GM12874 (cell line): ENCODE data around the gene BBS9.

Source experiments
- TF ChIP-seq, protein P1 (sequence below): IDR thresholded peaks from 2 replicates; pipeline ENCODE4 v1.5.1; 2011; ENCODE audit warnings: low read depth, mild to moderate bottlenecking, control low read depth, low read length, moderate library complexity; ENCODE audit not compliant: insufficient read depth

BBS9 gene

DNA sequence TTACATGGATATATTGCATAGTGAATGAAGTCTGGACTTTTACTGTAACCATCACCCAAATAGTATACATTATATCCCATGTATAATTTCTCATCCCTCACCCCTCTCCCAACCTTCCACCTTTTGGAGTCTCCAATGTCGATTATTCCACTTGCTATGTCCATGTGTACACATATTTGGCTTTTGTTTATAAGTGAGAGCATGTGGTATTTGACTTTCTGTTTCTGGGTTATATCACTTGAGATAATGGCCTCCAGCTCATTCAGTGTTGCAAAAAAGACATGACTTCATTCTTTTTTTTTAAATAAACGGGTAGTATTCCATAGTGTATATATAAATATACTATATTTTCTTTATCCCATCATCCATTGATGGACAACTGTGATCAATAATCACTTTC lies 487.4 kb downstream of the BBS9 start:
- TF ChIP-seq, protein P1, sequence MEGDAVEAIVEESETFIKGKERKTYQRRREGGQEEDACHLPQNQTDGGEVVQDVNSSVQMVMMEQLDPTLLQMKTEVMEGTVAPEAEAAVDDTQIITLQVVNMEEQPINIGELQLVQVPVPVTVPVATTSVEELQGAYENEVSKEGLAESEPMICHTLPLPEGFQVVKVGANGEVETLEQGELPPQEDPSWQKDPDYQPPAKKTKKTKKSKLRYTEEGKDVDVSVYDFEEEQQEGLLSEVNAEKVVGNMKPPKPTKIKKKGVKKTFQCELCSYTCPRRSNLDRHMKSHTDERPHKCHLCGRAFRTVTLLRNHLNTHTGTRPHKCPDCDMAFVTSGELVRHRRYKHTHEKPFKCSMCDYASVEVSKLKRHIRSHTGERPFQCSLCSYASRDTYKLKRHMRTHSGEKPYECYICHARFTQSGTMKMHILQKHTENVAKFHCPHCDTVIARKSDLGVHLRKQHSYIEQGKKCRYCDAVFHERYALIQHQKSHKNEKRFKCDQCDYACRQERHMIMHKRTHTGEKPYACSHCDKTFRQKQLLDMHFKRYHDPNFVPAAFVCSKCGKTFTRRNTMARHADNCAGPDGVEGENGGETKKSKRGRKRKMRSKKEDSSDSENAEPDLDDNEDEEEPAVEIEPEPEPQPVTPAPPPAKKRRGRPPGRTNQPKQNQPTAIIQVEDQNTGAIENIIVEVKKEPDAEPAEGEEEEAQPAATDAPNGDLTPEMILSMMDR: no peak

DNA sequence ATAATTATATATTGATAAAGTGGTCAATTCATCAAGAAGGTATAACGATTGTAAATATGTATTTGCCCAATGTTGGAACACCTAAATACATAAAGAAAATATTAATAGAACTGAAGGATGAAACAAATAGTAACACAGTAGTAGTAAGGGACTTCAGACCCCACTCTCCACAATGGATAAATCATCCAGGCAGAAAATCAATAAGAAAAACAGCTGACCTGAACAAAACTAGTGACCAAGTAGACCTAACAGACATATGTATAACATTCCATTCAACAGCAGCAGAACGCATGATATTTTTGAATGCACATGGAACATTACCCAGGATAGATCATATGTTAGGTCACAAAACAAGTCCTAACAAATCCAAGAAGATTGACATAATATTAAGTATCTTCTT lies 489.9 kb downstream of the BBS9 start:
- TF ChIP-seq, protein P1: no peak

DNA sequence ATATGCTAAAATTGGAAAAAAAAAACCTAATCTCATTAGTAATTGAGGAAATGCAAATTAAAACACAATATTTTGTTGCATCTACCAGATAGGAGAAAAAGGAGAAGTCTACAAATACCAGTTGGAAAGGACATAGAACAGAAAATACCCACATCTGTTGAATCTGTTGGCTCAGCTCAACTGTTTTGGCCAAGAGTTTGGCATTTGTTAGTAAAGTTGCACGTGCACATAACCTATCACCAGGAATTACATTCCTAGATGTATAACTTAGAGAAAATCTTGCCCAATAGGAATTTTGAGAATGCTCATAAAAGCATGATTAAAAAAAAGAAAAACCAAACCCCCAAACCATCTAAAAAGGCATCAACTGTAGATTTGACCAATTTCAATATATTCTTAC lies 493.9 kb downstream of the BBS9 start:
- TF ChIP-seq, protein P1: no peak

DNA sequence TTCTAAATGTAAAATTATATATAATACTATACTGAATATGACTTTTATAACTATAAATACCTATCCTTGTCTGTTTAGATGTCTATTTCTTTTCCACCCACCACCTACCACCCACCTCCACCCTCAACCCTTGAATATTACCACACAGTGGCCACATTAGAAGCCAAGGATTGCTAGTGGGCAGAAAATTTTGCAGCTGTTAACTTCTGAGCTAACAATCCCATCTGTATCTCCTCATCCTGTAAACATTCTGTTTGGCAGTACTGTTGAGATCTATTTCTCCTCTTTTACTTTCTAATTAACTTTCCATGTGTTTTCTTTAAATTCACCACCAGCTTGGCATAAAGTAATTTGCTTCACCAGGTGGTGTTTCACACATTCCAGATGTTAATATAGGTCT lies 494.9 kb downstream of the BBS9 start:
- TF ChIP-seq, protein P1: no peak

DNA sequence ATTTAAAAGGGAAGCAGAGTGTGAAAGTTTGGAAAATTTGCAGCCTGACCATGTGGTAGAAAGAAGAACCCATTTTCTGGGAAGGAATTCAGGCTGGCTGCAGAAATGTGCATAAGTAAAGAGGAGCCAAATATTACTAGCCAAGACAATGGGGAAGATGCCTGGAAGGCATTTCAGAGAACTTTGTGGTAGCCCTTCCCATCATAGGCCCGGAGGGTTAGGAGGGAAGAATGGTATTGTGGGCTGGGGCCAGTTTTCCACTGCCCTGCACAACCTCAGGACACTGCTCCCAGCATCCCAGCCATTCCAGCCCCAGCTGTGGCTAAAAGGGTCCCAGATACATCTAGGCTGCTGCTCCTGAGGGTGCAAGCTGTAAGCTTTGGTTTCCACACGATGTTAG lies 497.5 kb downstream of the BBS9 start:
- TF ChIP-seq, protein P1: no peak

DNA sequence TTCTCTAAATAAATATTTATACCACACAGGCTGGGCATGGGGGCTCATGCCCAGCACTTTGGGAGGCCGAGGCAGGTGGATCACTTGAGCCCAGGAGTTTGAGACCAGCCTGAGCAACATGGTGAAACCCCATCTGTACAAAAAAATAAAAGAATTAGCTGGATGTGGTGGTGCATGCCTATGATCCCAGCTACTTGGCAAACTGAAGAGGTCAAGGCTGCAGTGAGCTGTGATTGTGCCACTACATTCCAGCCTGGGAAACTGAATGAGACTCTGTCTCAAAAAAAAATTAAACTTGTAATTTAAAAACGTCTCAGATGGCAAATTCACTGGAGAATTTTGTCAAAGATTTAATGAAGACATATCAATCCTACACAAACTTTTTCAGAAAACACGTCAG lies 498.4 kb downstream of the BBS9 start:
- TF ChIP-seq, protein P1: no peak

DNA sequence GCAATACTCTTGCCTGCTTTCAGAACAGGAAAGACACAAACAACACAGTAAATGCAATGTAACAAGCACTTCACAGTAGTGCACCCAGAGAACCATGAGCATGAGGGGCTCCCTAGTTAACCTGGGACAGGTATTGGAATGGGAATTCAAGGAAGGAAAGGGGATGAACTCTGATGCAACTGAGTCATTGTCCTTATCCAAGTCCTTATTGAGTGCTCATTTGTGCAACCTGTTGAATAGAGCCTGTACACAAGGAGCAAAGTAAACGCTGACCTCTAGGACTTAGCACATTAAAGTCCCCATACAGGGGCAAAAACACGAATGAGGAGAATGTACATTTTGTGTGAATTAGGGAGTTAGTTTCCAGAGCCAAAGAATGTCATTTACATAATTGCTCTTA lies 499.5 kb downstream of the BBS9 start:
- TF ChIP-seq, protein P1: no peak

DNA sequence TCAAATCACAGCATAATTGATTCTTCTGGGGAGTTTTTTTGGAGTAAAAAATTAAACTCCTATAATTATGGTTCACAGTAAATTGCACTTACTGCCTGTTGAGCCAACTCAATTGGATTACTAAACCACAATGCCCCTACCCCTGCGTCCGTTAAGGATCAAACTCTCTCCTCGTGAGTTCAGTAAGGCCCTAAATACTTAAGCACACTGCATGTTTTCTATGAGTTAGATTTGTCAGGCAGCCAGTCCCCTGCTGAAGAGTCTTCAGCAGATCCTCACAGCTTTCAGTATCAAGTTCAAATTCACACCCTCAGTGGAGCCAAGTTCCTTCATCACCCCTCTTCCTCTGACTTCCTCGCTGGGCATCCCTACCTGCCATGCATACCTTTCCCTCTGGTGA lies 501.0 kb downstream of the BBS9 start:
- TF ChIP-seq, protein P1: no peak
